RWPE2 (cell line): ENCODE measurements around the gene UBC.
A peak's percentile ranks its signal among the peaks of the same experiment; 100 is the strongest.

Experiments used
- ATAC-seq: fragments of 200-7000 bp; cut with Tn5 transposase; 3 replicates; pipeline ENCODE4 v1.9.1; 2021; ENCODE audit warnings: low read depth
- DNase-seq: peaks from one replicate; pipeline ENCODE4 v3.0.0-alpha.2; 2020; ENCODE audit warnings: low spot score
- H3K27ac ChIP-seq: fragments of 450-650 bp; 2 replicates; pipeline ENCODE4 v1.5.1; 2017; ENCODE audit warnings: mild to moderate bottlenecking; ENCODE audit not compliant: poor library complexity, severe bottlenecking
- H3K27me3 ChIP-seq: fragments of 250-450 bp; sonication (Bioruptor Pico); 2 replicates; pipeline ENCODE4 v1.5.1; 2021; ENCODE audit warnings: mild to moderate bottlenecking, moderate library complexity; ENCODE audit not compliant: insufficient read depth, poor library complexity, severe bottlenecking
- H3K36me3 ChIP-seq: fragments of 250-450 bp; sonication (Bioruptor Pico); 2 replicates; pipeline ENCODE4 v1.5.1; 2020; ENCODE audit warnings: low read depth, mild to moderate bottlenecking, moderate library complexity
- H3K4me1 ChIP-seq: fragments of 250-450 bp; sonication (Bioruptor Pico); 2 replicates; pipeline ENCODE4 v1.5.1; 2021; ENCODE audit warnings: mild to moderate bottlenecking, moderate library complexity; ENCODE audit not compliant: insufficient read depth, poor library complexity, severe bottlenecking
- H3K4me3 ChIP-seq: fragments of 250-450 bp; sonication (Bioruptor Pico); 2 replicates; pipeline ENCODE4 v1.5.1; 2021; ENCODE audit warnings: mild to moderate bottlenecking, moderate library complexity; ENCODE audit not compliant: severe bottlenecking
- H3K9me3 ChIP-seq: fragments of 250-450 bp; sonication (Bioruptor Pico); 2 replicates; pipeline ENCODE4 v1.5.1; 2021; ENCODE audit warnings: mild to moderate bottlenecking, moderate library complexity; ENCODE audit not compliant: severe bottlenecking
- TF ChIP-seq, protein P1 (sequence below): fragments of 450-650 bp; IDR thresholded peaks from one replicate; pipeline ENCODE4 v1.5.1; 2017; ENCODE audit warnings: mild to moderate bottlenecking, moderate library complexity; ENCODE audit not compliant: poor library complexity, severe bottlenecking

The UBC gene

DNA sequence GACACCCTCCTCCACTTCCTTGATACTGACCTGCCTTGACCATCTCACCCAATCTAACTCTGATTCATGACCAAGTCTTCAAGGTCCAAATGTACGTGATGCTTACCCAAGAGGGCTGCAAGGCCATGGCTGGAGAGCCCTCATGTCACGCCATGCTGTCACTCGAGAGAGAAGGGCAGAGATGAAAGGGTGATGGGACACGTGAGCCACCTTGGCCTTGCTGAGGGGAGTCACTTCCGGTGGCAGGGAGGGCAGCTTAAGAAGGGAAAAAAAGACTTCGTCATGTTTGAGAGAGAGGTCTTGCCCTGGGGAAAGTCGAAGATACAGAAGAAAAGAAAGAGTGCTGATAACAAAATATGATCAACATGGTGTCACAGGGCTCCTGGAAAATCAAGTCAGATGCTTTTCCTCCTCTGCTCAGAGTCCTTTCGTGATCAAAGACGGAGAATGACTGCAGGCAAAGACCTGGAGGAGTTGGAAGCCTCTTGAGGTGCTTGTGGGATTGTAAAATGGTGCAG lies 47.5 kb downstream of the UBC start:
- H3K4me3 ChIP-seq: no peak overlapping the region
- no peaks in the 10 kb centered on the region for H3K9me3 ChIP-seq
- TF ChIP-seq, protein P1, sequence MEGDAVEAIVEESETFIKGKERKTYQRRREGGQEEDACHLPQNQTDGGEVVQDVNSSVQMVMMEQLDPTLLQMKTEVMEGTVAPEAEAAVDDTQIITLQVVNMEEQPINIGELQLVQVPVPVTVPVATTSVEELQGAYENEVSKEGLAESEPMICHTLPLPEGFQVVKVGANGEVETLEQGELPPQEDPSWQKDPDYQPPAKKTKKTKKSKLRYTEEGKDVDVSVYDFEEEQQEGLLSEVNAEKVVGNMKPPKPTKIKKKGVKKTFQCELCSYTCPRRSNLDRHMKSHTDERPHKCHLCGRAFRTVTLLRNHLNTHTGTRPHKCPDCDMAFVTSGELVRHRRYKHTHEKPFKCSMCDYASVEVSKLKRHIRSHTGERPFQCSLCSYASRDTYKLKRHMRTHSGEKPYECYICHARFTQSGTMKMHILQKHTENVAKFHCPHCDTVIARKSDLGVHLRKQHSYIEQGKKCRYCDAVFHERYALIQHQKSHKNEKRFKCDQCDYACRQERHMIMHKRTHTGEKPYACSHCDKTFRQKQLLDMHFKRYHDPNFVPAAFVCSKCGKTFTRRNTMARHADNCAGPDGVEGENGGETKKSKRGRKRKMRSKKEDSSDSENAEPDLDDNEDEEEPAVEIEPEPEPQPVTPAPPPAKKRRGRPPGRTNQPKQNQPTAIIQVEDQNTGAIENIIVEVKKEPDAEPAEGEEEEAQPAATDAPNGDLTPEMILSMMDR: no peak
- DNase-seq (no peak), ATAC-seq (no peak)
- no peaks in the 10 kb centered on the region for H3K27me3 ChIP-seq
- peaks cover 2% of the 10 kb centered on the region; the same call in 1 of the 2 replicates for H3K36me3 ChIP-seq
- H3K4me1 ChIP-seq: peaks cover 18% of the 10 kb centered on the region
- H3K27ac ChIP-seq: no peak overlapping the region

DNA sequence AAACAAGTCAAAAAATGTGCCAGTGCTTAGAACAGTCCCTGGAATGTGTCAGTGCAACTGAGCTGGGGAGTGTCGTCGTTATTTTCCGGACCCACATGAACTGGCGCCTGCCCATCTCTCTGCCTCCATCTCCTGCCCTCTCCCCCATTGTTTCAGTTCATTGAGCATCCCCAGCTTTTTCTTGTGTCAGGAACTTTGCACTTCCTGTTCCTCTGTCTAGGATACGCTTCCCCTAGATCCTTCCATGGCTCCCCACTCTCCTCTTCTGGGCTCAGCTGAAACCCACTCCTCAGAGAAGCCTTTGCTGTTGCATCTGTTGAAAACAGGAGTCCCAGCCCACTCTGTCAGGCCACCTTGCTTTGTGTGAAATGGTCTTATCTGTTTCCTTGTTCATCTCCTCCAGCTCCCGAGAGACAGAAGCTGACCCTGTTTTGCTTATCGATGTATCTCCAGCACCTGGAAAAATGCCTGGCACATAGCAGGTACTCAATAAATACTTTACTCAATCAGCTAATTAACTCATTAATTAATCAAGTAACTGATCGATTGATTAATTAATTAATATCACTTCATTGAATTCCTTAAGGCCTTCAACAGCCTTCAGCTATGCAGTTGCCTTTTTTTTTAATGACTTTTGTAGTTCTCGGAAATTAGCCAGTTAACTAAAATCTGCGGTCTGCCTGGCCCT lies 48.1 kb downstream of the UBC start:
- H3K27me3 ChIP-seq: no peaks in the 10 kb centered on the region
- H3K27ac ChIP-seq: no peak overlapping the region
- DNase-seq (no peak), ATAC-seq (no peak)
- H3K4me1 ChIP-seq: peaks cover 23% of the 10 kb centered on the region
- H3K36me3 ChIP-seq: peaks cover 7% of the 10 kb centered on the region
- no peak overlapping the region for H3K4me3 ChIP-seq
- H3K9me3 ChIP-seq: no peaks in the 10 kb centered on the region
- TF ChIP-seq, protein P1: no peak

DNA sequence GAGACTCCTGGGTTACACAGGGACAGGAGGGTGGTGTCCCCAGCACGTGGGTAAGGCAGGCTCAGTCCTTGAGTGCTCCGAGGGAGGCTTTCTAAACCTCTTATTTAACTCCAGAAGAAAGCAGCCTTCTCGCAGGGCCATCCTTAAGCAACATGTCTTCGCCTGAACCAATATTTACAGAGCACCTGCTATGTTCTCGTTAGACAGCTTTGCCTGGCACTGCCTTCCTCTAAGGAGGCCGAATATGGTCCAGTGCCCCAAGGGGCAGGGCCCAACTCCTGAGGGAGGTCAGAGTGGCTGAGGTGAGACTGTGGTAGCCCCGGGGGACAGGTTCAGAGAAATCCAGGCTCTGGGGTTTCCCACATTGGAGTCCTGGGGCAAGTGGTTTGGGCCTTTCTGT lies 48.7 kb downstream of the UBC start:
- no peak for DNase-seq
- no peaks in the 10 kb centered on the region for H3K9me3 ChIP-seq

DNA sequence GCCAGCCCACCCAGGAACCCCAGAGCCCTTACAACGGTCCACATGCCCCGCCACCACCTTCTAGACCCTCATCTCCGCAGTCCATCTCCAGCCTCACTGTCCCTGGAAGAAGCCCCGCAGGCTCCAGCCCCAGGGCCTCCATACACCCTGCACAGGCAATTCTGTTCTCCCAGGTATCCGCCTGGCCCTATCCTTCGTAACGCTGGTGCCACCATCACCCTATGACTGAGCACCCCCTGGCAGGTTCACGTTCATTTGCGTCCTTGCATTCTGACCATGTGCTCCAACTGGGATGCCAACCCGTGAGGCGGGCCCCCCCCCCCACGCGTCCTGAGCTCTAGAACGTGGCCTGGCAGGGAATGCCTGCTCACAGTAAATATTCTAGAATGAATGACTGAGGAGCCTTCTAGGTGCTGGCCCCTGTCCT lies 50.1 kb downstream of the UBC start:
- Histone ChIP-seq H3K9me3 (no peaks in the 10 kb centered on the region), H3K4me3 (peak overlapping the region; percentile 78), H3K4me1 (peaks cover 27% of the 10 kb centered on the region), H3K27ac (peak overlapping the region; percentile 41), H3K36me3 (peaks cover 26% of the 10 kb centered on the region), H3K27me3 (no peaks in the 10 kb centered on the region)
- TF ChIP-seq, protein P1: no peak
- DNase-seq: no peak
- ATAC-seq: no peak

More for the DNA sequence above, 48.7 kb downstream of the UBC start:
- Histone ChIP-seq H3K36me3 (peaks cover 13% of the 10 kb centered on the region), H3K4me3 (no peak overlapping the region), H3K27me3 (no peaks in the 10 kb centered on the region), H3K4me1 (peaks cover 27% of the 10 kb centered on the region), H3K27ac (no peak overlapping the region)
- TF ChIP-seq, protein P1: no peak
- no peak for ATAC-seq
